ENCODE measurements around the gene SNX15.

The SNX15 gene

GRCh38 chr11:65055538-65055937 is 28.3 kb downstream of the SNX15 start:
- no peak for DNase-seq (ENCODE audit: low read depth in 2 of 2, low spot score in 1 of 2)

DNA sequence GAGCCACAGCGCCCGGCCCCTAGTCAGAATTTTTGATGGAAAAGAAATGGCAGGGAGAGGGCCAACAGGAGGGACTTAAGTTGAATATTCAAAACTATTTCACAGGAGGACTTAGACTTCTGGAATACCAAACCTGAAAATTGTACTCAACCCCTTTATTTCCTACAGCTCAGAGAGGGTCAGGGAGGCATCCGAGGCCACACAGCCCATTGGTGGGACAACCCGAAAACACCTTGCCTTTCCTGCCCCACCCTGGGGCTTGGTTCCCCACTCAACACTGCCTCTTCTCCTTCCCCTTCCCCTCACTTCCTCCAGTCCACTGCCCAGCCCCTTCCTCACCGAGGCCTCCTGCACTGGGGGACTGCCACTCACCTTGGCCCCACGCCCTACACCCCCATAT is 29.8 kb downstream of the SNX15 start:
- DNase-seq (ENCODE audit: low read depth in 2 of 2, low spot score in 1 of 2): no peak

- DNase-seq (ENCODE audit: low read depth in 2 of 2, low spot score in 1 of 2): no peak
Observed at GRCh38 chr11:65057526-65057925, 30.3 kb downstream of the SNX15 start.

- no peak for DNase-seq (ENCODE audit: low read depth in 2 of 2, low spot score in 1 of 2)
Observed at GRCh38 chr11:65058012-65058411, 30.8 kb downstream of the SNX15 start.

DNA sequence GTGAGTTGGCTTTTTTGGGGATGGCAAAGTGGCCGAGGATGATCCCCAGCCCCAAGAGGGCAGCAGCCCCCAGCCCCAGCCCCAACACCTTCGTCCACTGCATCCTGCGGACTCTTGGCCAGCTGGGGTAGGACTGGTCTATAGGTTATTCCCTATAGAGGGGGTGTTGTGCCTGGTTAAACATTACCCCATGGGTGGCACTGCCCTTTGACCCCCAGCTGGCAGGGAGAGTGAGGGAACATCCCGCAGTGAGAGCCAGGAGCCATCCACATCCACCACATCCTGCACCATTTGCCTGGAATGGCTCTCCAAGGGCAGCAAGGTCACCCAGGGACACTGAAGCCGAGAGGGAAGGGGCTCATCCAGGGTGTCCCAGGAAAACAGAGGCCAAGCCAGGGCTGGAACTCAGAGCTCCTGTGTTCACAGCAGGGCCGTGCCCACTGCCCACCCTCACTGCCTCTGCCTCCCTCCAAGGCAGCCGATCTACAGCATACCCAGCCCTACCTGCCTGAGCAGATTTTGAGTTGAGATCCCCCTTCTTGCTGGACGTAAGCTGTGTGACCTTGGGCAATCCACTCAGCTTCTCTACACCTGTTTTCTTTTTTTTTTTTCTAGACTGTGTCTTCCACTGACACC is 31.3 kb downstream of the SNX15 start, which contains the start of gene NAALADL1:
NAALADL1 (minus strand) TSS at position 135 of the 636 bp plus-strand sequence; CDS start at position 103, 32 bp downstream.
- DNase-seq (ENCODE audit: low read depth in 2 of 2, low spot score in 1 of 2): no peak

- no peak for DNase-seq (ENCODE audit: low read depth in 2 of 2, low spot score in 1 of 2)
Observed at GRCh38 chr11:65059523-65059922, 32.3 kb downstream of the SNX15 start.

DNA sequence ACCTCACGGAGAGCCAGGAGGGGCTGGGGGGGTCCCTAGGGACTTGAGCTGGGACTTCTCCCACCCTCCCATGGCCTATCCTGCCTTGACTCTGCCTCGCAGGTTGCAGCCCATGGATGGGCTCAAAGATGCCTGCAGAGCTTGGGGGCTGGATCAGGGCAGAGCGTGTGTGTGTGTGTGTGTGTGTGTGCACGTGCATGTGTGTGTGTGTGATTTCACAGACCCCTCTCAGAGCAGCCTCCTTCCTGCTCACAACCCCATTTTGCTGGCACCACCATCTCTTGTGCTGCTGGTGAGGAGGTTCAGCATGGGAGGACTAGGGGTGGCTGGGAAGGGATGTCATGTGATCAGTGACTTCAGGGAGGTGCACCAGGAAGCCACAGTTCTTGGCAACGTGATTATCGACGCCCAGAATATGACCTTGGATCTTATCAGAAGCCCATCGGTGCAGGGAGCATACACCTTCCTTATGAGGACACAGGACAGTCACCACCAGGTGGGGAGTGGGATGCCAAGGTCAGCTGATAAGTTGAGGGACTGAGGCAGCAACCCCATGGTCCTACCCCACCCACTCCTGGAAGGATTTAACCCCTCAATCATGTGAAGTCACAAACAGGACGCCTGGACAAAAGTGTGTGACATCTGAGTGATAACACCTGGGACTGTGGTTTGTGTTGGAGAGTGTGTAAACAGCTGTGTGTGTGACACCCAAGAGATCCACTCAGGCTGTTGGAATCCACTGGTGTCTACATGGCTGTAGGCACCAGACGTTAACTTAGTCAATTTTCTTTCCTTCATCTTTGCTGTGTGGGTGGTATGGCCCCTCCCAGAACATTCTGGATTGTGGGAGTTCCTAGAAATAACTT is 33.0 kb downstream of the SNX15 start:
- no peak for DNase-seq (ENCODE audit: low read depth in 2 of 2, low spot score in 1 of 2)

- no peak for DNase-seq (ENCODE audit: low read depth in 2 of 2, low spot score in 1 of 2)
Observed at GRCh38 chr11:65060913-65061408, 33.7 kb downstream of the SNX15 start.

DNA sequence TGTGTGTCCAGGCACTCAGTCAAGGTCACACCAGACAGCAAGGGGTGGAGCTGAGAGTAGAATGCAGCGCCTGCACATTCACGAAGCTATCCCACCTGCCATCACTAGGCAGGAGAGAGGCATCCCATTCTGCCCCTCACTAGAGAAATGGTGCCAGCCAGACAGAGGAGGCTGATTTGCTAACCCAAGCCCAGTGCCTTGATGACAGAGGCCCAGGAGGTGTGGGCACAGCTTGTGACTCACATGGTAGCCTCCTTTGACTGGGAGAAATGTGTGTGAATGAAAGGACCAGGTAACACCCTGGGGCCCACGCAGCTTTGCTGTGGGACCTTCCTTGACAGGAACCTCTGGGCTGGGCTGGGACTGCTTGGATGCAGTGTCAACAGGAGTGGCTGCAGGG is 36.3 kb downstream of the SNX15 start:
- no peak for DNase-seq (ENCODE audit: low read depth in 2 of 2, low spot score in 1 of 2)

- no peak for DNase-seq (ENCODE audit: low read depth in 2 of 2, low spot score in 1 of 2)
Observed at GRCh38 chr11:65064847-65065240, 37.6 kb downstream of the SNX15 start.

- DNase-seq (ENCODE audit: low read depth in 2 of 2, low spot score in 1 of 2): no peak
Observed at GRCh38 chr11:65065851-65066250, 38.6 kb downstream of the SNX15 start.

- DNase-seq (ENCODE audit: low read depth in 2 of 2, low spot score in 1 of 2): no peak
Observed at GRCh38 chr11:65066315-65066714, 39.1 kb downstream of the SNX15 start.

DNA sequence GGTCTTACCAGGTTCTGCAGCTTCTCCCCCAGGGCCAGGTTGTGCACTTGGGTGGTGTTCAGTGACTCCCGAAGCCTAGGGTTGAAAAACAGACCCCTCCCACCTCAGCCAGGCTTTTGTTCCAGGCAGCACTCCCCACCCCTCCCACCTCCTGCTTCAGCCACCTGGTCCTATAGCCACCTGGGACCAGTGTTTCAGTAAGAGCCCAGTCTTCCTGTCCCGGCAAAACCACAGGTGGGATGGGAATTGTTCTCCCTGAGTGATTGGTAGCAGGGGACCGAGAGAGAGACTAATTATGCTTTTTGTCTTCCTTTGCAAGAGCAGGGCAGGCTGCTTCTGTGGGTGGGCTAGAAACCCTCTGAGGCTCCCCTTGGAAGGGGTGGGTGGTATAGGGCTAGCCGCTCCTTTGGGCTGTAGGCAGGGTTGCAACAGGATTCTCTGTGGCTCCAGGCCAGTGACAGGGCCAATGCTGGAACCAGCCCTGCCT is 39.6 kb downstream of the SNX15 start:
- DNase-seq (ENCODE audit: low read depth in 2 of 2, low spot score in 1 of 2): no peak

DNA sequence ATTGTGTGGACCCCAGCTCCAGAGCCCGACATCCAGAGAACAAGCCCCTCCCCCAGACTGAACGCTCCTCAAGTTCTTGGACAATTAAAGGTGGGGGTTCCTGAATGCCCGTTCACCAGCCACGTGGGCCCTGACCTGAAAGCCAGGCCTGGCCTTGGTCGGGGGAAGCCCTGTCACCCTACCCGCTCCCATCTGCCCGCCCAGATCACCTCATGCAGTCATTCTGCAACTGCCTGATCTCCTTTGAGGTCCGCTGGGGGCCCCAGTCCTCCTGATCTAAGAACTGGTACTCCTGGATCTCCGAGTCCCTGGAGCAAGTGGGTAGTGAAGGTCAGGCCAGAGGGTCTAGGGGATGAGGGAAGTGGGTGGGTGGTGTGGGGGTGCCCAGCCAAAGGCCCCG is 40.2 kb downstream of the SNX15 start:
- DNase-seq (ENCODE audit: low read depth in 2 of 2, low spot score in 1 of 2): no peak

DNA sequence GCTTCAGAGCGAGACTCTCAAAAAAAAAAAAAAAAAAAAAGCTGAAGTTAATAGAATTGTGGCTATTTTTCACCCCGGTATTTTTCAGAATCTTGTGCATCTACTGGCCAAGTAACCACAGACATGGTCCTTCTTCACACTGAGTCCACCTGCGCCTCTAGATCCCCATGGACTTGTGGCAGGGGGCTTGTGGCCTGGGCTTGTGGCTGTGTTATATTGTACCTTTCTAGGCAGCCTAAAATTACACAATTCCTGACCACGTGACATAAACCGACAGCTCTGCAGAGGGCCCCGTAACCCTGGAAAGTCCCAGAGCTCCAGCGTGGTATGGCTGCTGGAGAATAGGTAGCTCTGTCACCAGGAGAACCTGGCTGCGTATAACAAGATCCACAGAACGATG is 42.0 kb downstream of the SNX15 start:
- no peak for DNase-seq (ENCODE audit: low read depth in 2 of 2, low spot score in 1 of 2)

DNA sequence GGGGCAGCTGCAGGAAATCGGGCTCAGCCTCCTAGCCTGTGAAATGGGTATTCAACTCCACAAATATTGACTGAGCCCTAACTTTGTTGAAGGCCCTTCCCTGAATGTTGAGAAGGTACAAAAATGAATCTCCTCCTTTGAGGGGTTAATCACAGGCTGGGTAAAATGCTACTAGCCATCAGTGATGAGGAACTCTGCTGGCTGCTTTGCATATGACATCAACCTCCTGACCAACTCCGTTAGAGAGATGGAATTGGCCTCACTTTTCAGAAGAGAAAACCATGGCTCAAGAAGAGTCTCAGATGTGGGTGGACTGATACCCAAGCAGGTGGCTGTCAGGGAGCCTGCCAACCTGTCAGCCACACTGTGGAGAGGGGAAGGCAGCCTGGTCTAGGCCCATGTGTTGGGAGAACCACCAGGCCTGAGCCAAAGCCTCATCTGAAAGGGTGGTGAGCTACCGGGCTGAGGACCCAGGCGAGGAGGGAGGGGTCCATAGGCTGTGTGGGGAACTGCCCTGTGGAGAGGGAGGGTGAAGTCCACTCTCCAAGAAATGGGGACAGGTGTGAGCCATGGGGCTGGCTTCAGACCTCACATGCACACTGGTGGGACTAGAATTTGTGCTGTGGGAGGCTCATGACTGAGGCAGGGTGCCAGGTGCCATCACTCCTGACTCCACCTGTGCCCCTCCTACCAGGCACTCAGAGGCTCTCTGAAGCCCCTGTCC is 44.8 kb downstream of the SNX15 start:
- DNase-seq (ENCODE audit: low read depth in 2 of 2, low spot score in 1 of 2): no peak

DNA sequence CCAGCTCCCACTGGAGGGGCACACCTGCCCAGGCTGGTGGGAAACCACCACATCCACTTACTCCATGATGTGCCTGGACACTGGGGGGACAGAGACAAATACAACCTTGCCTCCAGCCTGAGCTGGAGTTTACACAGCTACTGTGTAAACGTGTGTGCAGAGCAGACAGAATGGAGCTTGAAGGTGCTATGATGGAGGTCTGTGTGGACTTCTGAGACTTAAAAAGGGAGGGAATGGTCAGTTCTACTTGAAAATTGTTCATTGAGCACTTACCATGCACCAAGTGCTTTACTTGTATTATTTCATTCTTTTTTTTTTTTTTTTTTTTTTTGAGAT is 45.4 kb downstream of the SNX15 start:
- no peak for DNase-seq (ENCODE audit: low read depth in 2 of 2, low spot score in 1 of 2)

- DNase-seq (ENCODE audit: low read depth in 2 of 2, low spot score in 1 of 2): no peak
Observed at GRCh38 chr11:65077451-65077850, 50.2 kb downstream of the SNX15 start.

DNA sequence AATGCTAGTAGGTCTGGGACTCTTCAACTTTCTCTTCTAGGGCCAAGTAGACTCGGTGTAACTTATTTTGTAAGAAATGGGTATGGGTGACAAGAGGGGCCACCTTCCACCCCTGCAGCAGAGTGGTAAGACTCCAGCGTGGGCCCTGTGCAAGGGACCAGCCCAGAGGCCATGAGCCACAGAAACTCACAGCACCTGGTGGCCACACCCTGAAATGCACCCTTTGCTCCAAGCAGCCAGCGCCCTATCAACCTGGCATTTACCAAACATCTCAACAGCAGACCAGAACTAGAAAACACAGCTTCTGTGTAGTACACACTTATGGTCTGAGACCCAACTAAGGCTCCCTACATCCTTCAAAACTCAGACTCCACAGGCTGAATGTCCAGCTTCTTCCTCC is 50.9 kb downstream of the SNX15 start:
- DNase-seq (ENCODE audit: low read depth in 2 of 2, low spot score in 1 of 2): peak; percentile 34 to 49

GRCh38 chr11:65078786-65079342 is 51.6 kb downstream of the SNX15 start:
- no peak for DNase-seq (ENCODE audit: low read depth in 2 of 2, low spot score in 1 of 2)

DNA sequence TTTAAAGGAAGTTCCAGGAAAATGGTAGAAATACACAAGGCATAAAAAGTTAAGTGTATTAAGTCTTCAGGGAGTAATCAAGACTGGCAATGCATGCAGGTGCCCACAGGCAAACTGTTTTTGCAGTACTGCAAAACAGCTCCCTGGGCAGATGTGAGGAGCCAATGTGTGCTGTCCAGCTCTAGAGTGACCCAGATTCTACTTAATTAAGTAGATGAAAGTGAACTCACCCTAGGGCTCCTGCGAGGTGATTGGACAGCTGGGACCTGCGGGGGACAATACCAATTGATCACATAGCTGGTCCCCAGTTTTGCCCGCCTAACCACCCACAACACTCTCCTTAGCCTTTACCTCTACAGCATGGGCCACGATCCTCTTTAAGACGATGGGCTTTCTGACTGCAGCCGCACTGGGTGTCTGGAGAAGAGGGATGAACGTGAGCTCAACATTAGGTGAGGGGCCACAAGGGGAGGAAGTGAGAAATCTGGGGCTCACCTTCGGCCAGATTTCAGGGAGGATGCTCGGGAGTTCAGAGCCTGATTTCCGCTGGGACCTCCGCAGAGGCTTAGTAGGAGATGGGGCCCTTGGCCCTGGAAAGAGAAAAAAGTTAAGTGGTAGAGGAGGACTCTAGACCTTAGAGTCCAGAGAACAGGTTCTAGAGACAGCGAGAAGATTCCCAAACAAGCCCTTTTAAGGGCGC is 56.0 kb downstream of the SNX15 start:
- DNase-seq (ENCODE audit: low read depth in 2 of 2, low spot score in 1 of 2): no peak

Data from stimulated activated CD8-positive, alpha-beta memory T cell treated with anti-CD3 and anti-CD28 coated beads, Interleukin-4, amount 100 ng/mL, for 4 hours (primary cell).